WERI-Rb-1 (cell line): Measurements from ENCODE around the gene PPP1R14B.

ENCODE experiments used
- DNase-seq: peaks from one replicate; pipeline ENCODE4 v3.0.0-alpha.2; 2020
- H3K27ac ChIP-seq: fragments of 250-450 bp; sonication (Bioruptor Pico); 2 replicates; pipeline ENCODE4 v1.5.1; 2020; ENCODE audit warnings: mild to moderate bottlenecking, moderate library complexity
- H3K27me3 ChIP-seq: fragments of 250-450 bp; sonication (Bioruptor Pico); 2 replicates; pipeline ENCODE4 v1.5.1; 2021; ENCODE audit warnings: mild to moderate bottlenecking, low read depth, moderate library complexity; ENCODE audit not compliant: insufficient read depth, severe bottlenecking
- H3K36me3 ChIP-seq: fragments of 250-450 bp; sonication (Bioruptor Pico); 2 replicates; pipeline ENCODE4 v1.5.1; 2020; ENCODE audit warnings: mild to moderate bottlenecking, moderate library complexity
- H3K4me3 ChIP-seq: 2 replicates; pipeline ENCODE4 v1.5.1; 2011; ENCODE audit warnings: low read depth, mild to moderate bottlenecking, control low read depth, low read length
- H3K9me3 ChIP-seq: fragments of 250-450 bp; sonication (Bioruptor Pico); 2 replicates; pipeline ENCODE4 v1.5.1; 2021; ENCODE audit warnings: mild to moderate bottlenecking, moderate library complexity; ENCODE audit not compliant: severe bottlenecking
- TF ChIP-seq, protein P1 (sequence below): IDR thresholded peaks from 2 replicates; pipeline ENCODE4 v1.5.1; 2011; ENCODE audit warnings: low read depth, mild to moderate bottlenecking, control low read depth, inconsistent platforms, low read length

PPP1R14B gene

DNA sequence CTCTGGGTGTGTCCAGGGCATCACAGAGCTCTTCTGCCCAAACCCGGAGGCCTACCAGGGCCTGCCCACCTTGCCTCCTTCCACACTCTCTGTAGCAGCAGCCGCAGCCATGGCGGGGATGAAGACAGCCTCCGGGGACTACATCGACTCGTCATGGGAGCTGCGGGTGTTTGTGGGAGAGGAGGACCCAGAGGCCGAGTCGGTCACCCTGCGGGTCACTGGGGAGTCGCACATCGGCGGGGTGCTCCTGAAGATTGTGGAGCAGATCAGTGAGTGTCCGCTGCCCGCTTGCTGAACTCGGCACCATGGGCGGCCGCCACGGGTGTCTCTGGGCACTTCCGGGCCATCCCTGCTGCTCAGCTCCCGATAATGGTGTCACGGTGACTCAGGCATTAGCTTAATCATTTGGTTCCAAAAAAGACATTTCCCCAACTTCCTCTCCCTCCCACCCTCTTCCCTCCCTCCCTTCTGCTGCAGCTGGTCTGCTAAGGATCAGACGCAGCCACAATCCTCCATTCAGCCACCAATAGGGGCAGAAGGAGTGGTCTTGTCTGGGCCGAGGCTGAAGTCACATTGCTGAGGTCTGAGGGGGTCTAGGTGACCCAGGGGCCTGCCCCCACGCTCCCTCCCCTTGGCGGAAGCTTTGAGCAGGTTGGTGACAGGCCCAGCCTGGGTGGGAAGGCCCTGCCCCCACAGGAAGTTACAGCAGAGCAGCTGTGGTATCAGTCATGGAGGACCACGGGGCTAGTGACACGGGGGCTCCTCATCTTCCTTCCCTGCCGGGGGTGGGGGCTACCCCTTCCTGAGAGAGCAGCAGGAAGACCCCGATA, 39.3 kb downstream of the PPP1R14B start:
- DNase-seq = no peak
- H3K4me3 ChIP-seq = no peak overlapping the region

DNA sequence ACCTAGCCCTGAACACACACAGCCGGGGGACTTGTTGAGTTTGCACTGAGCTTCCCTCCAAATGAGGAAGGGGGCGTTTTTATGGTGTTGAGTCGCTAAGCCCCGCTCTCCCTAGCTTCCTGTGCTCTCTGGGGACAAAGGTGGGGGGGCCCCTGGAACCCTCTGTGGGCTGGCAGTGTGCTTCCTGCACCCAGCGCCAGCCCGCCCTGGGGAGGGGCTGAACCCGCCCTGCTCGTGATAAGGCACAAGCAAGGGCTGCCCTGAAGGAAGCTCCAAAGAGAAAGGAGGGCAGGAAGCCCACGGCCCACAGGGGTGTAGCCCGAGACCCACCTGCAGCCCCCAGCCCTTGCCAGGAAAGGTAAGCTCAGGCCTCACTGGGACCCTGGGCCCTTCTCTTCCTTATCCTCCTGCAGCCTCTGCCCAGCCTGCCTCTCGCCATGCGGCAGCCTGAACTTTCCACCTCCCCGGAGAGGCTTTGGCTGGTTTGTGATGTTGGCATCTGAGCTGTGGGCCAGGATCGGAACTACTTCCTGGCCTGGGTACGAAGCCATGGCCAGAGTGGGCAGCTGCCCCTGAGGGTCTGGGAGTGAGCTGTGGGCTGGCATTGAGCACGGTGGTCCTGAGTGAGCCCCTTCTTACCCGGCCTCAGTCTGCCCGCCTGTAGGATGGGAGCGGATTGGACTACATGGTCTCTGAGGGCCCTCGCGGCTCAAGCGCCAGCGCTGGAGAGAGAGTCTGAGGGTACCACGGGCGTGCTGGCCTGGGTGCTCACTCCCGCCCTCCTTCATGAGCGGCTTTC, 40.1 kb downstream of the PPP1R14B start, which contains the start of gene FERMT3:
TSS of gene FERMT3 (plus strand) at position 265 of the 799 bp plus-strand sequence. CDS start 644 bp downstream, outside the sequence.
- Histone ChIP-seq H3K9me3 (no peaks in the 10 kb centered on the region), H3K27me3 (no peaks in the 10 kb centered on the region), H3K4me3 (no peak within 1 kb of the TSS), H3K27ac (no peak within 1 kb of the TSS), H3K36me3 (peaks cover 60% of the 10 kb centered on the region)
- DNase-seq = no peak
- TF ChIP-seq, protein P1, sequence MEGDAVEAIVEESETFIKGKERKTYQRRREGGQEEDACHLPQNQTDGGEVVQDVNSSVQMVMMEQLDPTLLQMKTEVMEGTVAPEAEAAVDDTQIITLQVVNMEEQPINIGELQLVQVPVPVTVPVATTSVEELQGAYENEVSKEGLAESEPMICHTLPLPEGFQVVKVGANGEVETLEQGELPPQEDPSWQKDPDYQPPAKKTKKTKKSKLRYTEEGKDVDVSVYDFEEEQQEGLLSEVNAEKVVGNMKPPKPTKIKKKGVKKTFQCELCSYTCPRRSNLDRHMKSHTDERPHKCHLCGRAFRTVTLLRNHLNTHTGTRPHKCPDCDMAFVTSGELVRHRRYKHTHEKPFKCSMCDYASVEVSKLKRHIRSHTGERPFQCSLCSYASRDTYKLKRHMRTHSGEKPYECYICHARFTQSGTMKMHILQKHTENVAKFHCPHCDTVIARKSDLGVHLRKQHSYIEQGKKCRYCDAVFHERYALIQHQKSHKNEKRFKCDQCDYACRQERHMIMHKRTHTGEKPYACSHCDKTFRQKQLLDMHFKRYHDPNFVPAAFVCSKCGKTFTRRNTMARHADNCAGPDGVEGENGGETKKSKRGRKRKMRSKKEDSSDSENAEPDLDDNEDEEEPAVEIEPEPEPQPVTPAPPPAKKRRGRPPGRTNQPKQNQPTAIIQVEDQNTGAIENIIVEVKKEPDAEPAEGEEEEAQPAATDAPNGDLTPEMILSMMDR = no peak

More for the DNA sequence above, 39.3 kb downstream of the PPP1R14B start:
- Histone ChIP-seq H3K27me3 (no peaks in the 10 kb centered on the region), H3K36me3 (peaks cover 54% of the 10 kb centered on the region), H3K9me3 (no peaks in the 10 kb centered on the region), H3K27ac (no peak overlapping the region)
- TF ChIP-seq, protein P1 = no peak

DNA sequence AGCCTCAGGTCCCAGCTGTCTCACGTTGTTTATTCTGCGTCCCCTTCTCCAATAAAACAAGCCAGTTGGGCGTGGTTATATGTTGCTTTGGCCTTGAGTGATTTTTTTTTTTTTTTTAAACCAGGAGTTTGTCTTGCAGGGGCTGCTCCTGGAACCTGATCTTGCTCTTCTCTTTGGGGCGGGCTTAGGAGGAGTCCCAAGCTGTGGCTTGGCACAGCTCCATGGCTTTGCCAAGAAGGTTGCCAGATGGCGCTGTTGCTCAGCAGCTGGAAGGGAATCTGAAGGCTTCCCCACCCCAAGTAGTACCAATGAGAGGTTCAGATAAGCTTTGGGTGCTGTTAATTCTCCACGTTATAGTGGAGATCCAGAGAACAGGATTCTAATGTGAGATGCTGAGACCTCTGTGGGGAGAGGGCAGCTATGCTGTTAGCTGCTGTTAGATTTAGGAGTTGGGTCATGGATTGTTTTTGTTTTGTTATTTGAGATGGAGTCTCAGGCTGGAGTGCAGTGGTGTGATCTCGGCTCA, 42.2 kb downstream of the PPP1R14B start:
- H3K36me3 ChIP-seq = peaks cover 82% of the 10 kb centered on the region
- H3K27me3 ChIP-seq = no peaks in the 10 kb centered on the region
- H3K27ac ChIP-seq = no peak overlapping the region
- H3K4me3 ChIP-seq = no peak overlapping the region
- TF ChIP-seq, protein P1 = peak; percentile 72
- peak; percentile 76 for DNase-seq
- no peaks in the 10 kb centered on the region for H3K9me3 ChIP-seq

GRCh38 chr11:64204080-64204440, 42.7 kb downstream of the PPP1R14B start:
- peaks cover 84% of the 10 kb centered on the region for H3K36me3 ChIP-seq
- TF ChIP-seq, protein P1 = no peak
- no peaks in the 10 kb centered on the region for H3K27me3 ChIP-seq
- no peak for DNase-seq
- no peak overlapping the region for H3K4me3 ChIP-seq
- H3K27ac ChIP-seq = no peak overlapping the region
- no peaks in the 10 kb centered on the region for H3K9me3 ChIP-seq

DNA sequence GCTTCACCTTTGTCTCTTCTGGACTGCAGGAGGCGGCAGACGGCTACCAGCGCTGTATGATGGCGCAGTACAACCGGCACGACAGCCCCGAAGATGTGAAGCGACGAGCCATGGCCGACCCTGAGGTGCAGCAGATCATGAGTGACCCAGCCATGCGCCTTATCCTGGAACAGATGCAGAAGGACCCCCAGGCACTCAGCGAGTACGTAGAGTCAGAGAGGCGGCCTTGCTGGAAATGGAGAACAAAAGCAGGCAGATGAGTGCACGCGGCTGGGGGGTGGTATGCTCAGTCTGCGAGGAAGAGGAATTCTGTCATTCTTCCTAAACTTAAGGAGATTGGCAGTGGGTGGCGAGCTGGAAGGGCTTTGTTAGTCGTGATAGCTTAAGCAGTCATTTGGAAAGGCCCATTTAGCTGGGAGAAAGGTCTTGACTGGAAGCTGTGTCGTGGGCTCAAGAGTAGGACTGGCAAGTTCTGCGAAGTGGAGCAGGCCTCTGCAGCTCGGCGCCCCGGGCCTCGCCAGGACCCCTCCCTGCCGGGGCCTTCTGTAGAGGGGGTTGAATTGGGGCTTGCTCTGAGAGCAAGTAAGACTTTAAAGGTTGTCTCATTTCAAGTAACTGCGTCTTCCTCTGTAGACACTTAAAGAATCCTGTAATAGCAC, 43.2 kb downstream of the PPP1R14B start:
- Histone ChIP-seq H3K27me3 (no peaks in the 10 kb centered on the region), H3K27ac (no peak overlapping the region), H3K9me3 (no peaks in the 10 kb centered on the region), H3K4me3 (no peak overlapping the region), H3K36me3 (peaks cover 88% of the 10 kb centered on the region)
- DNase-seq = no peak
- TF ChIP-seq, protein P1 = no peak
